IMR-90 (cell line): ENCODE data around the gene RHOT2. TPM values are rescaled to one million over a fixed set of nuclear protein-coding genes. Genes with fewer than 3 reads are reported as not detected.

Experiments used
- ATAC-seq: fragments of 200-7000 bp; cut with Tn5 transposase; 2 replicates; pipeline ENCODE4 v1.9.1; 2020; ENCODE audit warnings: low read depth, mild to moderate bottlenecking, moderate library complexity
- BruUV-seq: library from RNA; stranded (reverse); fragments of 400-500 nt; replicated peaks from 2 replicates; lab custom pipeline; 2021; lab: Mats Ljungman, UMichigan
- CTCF ChIA-PET: fragments of 300-600 bp; formaldehyde crosslinking; extraction: SDS; loops from one replicate; lab custom pipeline; 2021; ENCODE audit warnings: antibody characterized with exemption; lab: Yijun Ruan, JAX
- POLR2A ChIA-PET: fragments of 300-600 bp; sonication (Branson Sonifier 250); formaldehyde crosslinking; loops from one replicate; lab custom pipeline; 2022; ENCODE audit warnings: antibody characterized with exemption; ENCODE audit not compliant: unreplicated experiment; lab: Charles Lee
- DNase-seq: peaks from one replicate; pipeline ENCODE4 v3.0.0; 2013
- H2AFZ ChIP-seq: replicated peaks from 2 replicates; pipeline ENCODE3; 2013; ENCODE audit warnings: low read length, mild to moderate bottlenecking; ENCODE audit not compliant: poor library complexity
- H2AK5ac ChIP-seq: 2 replicates; pipeline ENCODE4 v1.6.1; 2013; ENCODE audit warnings: low read depth, low read length, inconsistent platforms
- H2AK9ac ChIP-seq: replicated peaks from 2 replicates; pipeline ENCODE3; 2013; ENCODE audit warnings: mild to moderate bottlenecking, low read depth, low read length, moderate library complexity; ENCODE audit not compliant: poor library complexity
- H2BK120ac ChIP-seq: 2 replicates; pipeline ENCODE4 v1.6.1; 2013; ENCODE audit warnings: low read depth, low read length, inconsistent platforms
- H2BK15ac ChIP-seq: 3 replicates; pipeline ENCODE4 v1.6.1; 2013; ENCODE audit warnings: low read depth, low read length, inconsistent platforms
- H2BK20ac ChIP-seq: 2 replicates; pipeline ENCODE4 v1.6.1; 2013; ENCODE audit warnings: low read depth, mild to moderate bottlenecking, inconsistent platforms, low read length, moderate library complexity
- H2BK5ac ChIP-seq: 2 replicates; pipeline ENCODE4 v1.6.1; 2013; ENCODE audit warnings: mild to moderate bottlenecking, low read depth, low read length, inconsistent platforms; ENCODE audit not compliant: poor library complexity, severe bottlenecking
- H3K14ac ChIP-seq: replicated peaks from 2 replicates; pipeline ENCODE4 v1.6.1; 2013; ENCODE audit warnings: low read depth, low read length, inconsistent platforms
- H3K18ac ChIP-seq: 2 replicates; pipeline ENCODE4 v1.6.1; 2013; ENCODE audit warnings: low read depth, low read length, control low read depth
- H3K23ac ChIP-seq: 2 replicates; pipeline ENCODE4 v1.6.1; 2013; ENCODE audit warnings: low read depth, low read length, inconsistent platforms
- H3K27ac ChIP-seq: 2 replicates; pipeline ENCODE4 v1.5.1; 2013; ENCODE audit warnings: mild to moderate bottlenecking, control low read depth, low read length; ENCODE audit not compliant: insufficient read depth
- H3K27me3 ChIP-seq: 2 replicates; pipeline ENCODE4 v1.6.1; 2013; ENCODE audit warnings: low read length; ENCODE audit not compliant: control insufficient read depth, insufficient read depth
- H3K36me3 ChIP-seq: 2 replicates; pipeline ENCODE4 v1.6.1; 2013; ENCODE audit warnings: low read length, mixed read lengths; ENCODE audit not compliant: control insufficient read depth, insufficient read depth
- H3K4ac ChIP-seq: 2 replicates; pipeline ENCODE4 v1.6.1; 2013; ENCODE audit warnings: low read depth, low read length, inconsistent platforms
- H3K4me1 ChIP-seq: 2 replicates; pipeline ENCODE4 v1.6.1; 2013; ENCODE audit warnings: low read length, mixed read lengths; ENCODE audit not compliant: control insufficient read depth, insufficient read depth
- H3K4me2 ChIP-seq: 2 replicates; pipeline ENCODE4 v1.6.1; 2013; ENCODE audit warnings: low read depth, mild to moderate bottlenecking, control low read depth, low read length, moderate library complexity
- H3K4me3 ChIP-seq: 2 replicates; pipeline ENCODE4 v1.5.1; 2013; ENCODE audit warnings: low read depth, mild to moderate bottlenecking, control low read depth, low read length, moderate library complexity; ENCODE audit not compliant: insufficient read depth
- H3K56ac ChIP-seq: 2 replicates; pipeline ENCODE4 v1.6.1; 2013; ENCODE audit warnings: low read length, inconsistent platforms; ENCODE audit not compliant: insufficient read depth; ENCODE audit errors: extremely low read depth
- H3K79me1 ChIP-seq, 2 experiments: 2 replicates each; pipeline ENCODE4 v1.6.1; 2013; ENCODE audit warnings: low read length in 2 of 2, inconsistent platforms in 1 of 2, low read depth in 1 of 2
- H3K9ac ChIP-seq: 2 replicates; pipeline ENCODE4 v1.6.1; 2013; ENCODE audit warnings: low read depth, low read length, control low read depth
- H3K9me1 ChIP-seq: 2 replicates; pipeline ENCODE4 v1.6.1; 2013; ENCODE audit warnings: low read length, inconsistent platforms; ENCODE audit not compliant: insufficient read depth
- H3K9me3 ChIP-seq: 2 replicates; pipeline ENCODE4 v1.6.1; 2013; ENCODE audit warnings: low read length; ENCODE audit not compliant: control insufficient read depth, insufficient read depth
- H4K20me1 ChIP-seq: 2 replicates; pipeline ENCODE4 v1.6.1; 2013; ENCODE audit warnings: low read length, inconsistent platforms; ENCODE audit not compliant: insufficient read depth
- H4K5ac ChIP-seq: 2 replicates; pipeline ENCODE4 v1.6.1; 2013; ENCODE audit warnings: mild to moderate bottlenecking, low read depth, low read length, control low read depth
- H4K8ac ChIP-seq, 2 experiments: 2 replicates each; pipeline ENCODE4 v1.6.1; 2013; ENCODE audit warnings: low read depth in 2 of 2, low read length in 2 of 2, control low read depth in 1 of 2, inconsistent platforms in 1 of 2
- H4K91ac ChIP-seq: 2 replicates; pipeline ENCODE4 v1.6.1; 2013; ENCODE audit warnings: low read depth, low read length, inconsistent platforms; ENCODE audit not compliant: insufficient read depth
- CHD1 ChIP-seq: IDR thresholded peaks from 2 replicates; pipeline ENCODE4 v1.6.1; 2012; ENCODE audit warnings: low read depth, low read length, improper control_type of control experiment
- MXI1 ChIP-seq: IDR thresholded peaks from 2 replicates; pipeline ENCODE4 v1.6.1; 2012; ENCODE audit warnings: low read depth, mild to moderate bottlenecking, low read length, moderate library complexity, borderline replicate concordance
- WGBS, 2 experiments: methylation state at CpG; one replicate each; pipeline versions ENCODE4 v1.1.5 to v1.1.7; 2013; ENCODE audit warnings: missing lambda C conversion rate in 2 of 2; ENCODE audit not compliant: insufficient read length in 1 of 2; ENCODE audit errors: extremely low coverage in 2 of 2; 5-methylcytosine and 5-hydroxymethylcytosine counted together
- dilution Hi-C: fragments of 300-500 bp; cut with HindIII; formaldehyde crosslinking; loops from one replicate; pipeline ENCODE4 v1.14.3; 2018; ENCODE audit warnings: low sequenced_read_pairs; ENCODE audit not compliant: unreplicated experiment
- in situ Hi-C: fragments of 300-500 bp; cut with MboI; formaldehyde crosslinking; loops from 3 replicates; pipeline ENCODE4 v1.14.3; 2019; ENCODE audit warnings: low sequenced_read_pairs, inconsistent platforms, mixed read lengths
- intact Hi-C: fragments of 100-400 bp; cut with micrococcal nuclease; formaldehyde crosslinking; loops from 2 replicates; pipeline ENCODE4 v1.10.0; 2022
- polyA plus RNA-seq, 3 experiments: library from polyadenylated mRNA; depleted of rRNA; stranded (reverse); fragments of >200 nt; gene quantifications; 2 replicates each; pipeline ENCODE4 v1.2.3, GENCODE V29; 2012; ENCODE audit warnings: low replicate concordance in 1 of 3
- total RNA-seq: library from RNA; depleted of rRNA; stranded (reverse); fragments of >200 nt; gene quantifications from 2 replicates; pipeline ENCODE4 v1.2.3, GENCODE V29; 2012
- TF ChIP-seq, protein P1 (sequence below): fragments of 150-350 bp; IDR thresholded peaks from 2 replicates; pipeline ENCODE4 v1.6.1; 2017; ENCODE audit warnings: mild to moderate bottlenecking, antibody characterized with exemption, low read length, low read depth

RHOT2 gene
- total and polyA plus RNA-seq, 2 of the 4 experiments (the other 2 are of a cell fraction), result 20.3 to 181 TPM

GRCh38 chr16:642189-643049 is 25.5 kb upstream of the RHOT2 start:
- POLR2A ChIA-PET, result no interaction called here
- peak overlapping the region; percentile 77 to 92; a peak in 3 of 4 replicates for H4K8ac ChIP-seq
- TF ChIP-seq MXI1 (peak; percentile 66; the same call in 1 of the 2 replicates), CHD1 (no peak)
- TF ChIP-seq, protein P1, sequence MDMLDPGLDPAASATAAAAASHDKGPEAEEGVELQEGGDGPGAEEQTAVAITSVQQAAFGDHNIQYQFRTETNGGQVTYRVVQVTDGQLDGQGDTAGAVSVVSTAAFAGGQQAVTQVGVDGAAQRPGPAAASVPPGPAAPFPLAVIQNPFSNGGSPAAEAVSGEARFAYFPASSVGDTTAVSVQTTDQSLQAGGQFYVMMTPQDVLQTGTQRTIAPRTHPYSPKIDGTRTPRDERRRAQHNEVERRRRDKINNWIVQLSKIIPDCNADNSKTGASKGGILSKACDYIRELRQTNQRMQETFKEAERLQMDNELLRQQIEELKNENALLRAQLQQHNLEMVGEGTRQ, result peak; percentile 62
- H2BK120ac ChIP-seq, result no peak overlapping the region
- peaks cover 3 to 37% of the 10 kb centered on the region in 2 experiments; a peak in 2 of 4 replicates for H3K79me1 ChIP-seq
- 0 out of 2 replicates have a peak overlapping the region, but pooled peaks have one; percentile 66 for H3K23ac ChIP-seq
- peak overlapping the region; percentile 55 for H4K5ac ChIP-seq
- in situ Hi-C loops (loop anchor here (10.0 kb wide), 1 partner anchor 248 kb away; the partner anchor contains the start of gene NME4), dilution Hi-C loops (no loop called here), intact Hi-C loops (no loop called here)
- H4K91ac ChIP-seq, result no peak overlapping the region; the same call in 1 of the 2 replicates
- peak overlapping the region; percentile 76 for H3K4me2 ChIP-seq
- H2AK5ac ChIP-seq, result peak overlapping the region; percentile 24
- peak overlapping the region; percentile 13 for H2BK5ac ChIP-seq
- no peak overlapping the region for H2BK15ac ChIP-seq
- H3K9ac ChIP-seq, result peak overlapping the region; percentile 79
- H3K27me3 ChIP-seq, result no peaks in the 10 kb centered on the region
- no peak overlapping the region for H3K4ac ChIP-seq
- no TSS peak for BruUV-seq
- no peak overlapping the region for H3K18ac ChIP-seq
- ATAC-seq (peak; percentile 36), DNase-seq (no peak)
- peak overlapping the region; percentile 91 for H2AK9ac ChIP-seq
- no peak overlapping the region for H2BK20ac ChIP-seq
- H3K56ac ChIP-seq, result no peak overlapping the region
- peak overlapping the region; percentile 37; the same call in 1 of the 2 replicates for H3K27ac ChIP-seq
- H3K9me1 ChIP-seq, result peaks cover 10% of the 10 kb centered on the region; the same call in 1 of the 2 replicates
- H3K4me1 ChIP-seq, result peaks cover 11% of the 10 kb centered on the region
- H3K14ac ChIP-seq, result peak overlapping the region; percentile 6; the same call in 1 of the 2 replicates
- H4K20me1 ChIP-seq, result no peaks in the 10 kb centered on the region; the same call in 1 of the 2 replicates
- peak overlapping the region; percentile 90 for H2AFZ ChIP-seq
- CTCF ChIA-PET, result interaction anchor here (0.6 kb wide), 1 partner anchor 256 kb away, joined by 3 read pairs; no protein-coding TSS in a partner anchor
- 9% methylated on average over 43 of the region's 72 CpGs; no CpG with 5 or more reads in 1 of the 2 experiments for WGBS, 2 experiments
- H3K4me3 ChIP-seq, result peak overlapping the region; percentile 100
- no peaks in the 10 kb centered on the region for H3K36me3 ChIP-seq
- no peaks in the 10 kb centered on the region for H3K9me3 ChIP-seq
